HG03066 (cell line): ENCODE results near the gene TJP2.

ENCODE experiments used
- ATAC-seq: cut with Tn5 transposase; IDR thresholded peaks from one replicate; pipeline ENCODE4 v1.9.1; 2021; ENCODE audit warnings: low read depth; ENCODE audit not compliant: unreplicated experiment

Gene TJP2

GRCh38 chr9:69173891-69174615 lies at the start of gene TJP2:
TJP2 (plus strand) TSS chr9:69174277; CDS start chr9:69174373, 96 bp downstream.
- peak; percentile 41 for ATAC-seq

GRCh38 chr9:69130456-69131441 lies 43.3 kb upstream of the TJP2 start:
- no peak for ATAC-seq

DNA sequence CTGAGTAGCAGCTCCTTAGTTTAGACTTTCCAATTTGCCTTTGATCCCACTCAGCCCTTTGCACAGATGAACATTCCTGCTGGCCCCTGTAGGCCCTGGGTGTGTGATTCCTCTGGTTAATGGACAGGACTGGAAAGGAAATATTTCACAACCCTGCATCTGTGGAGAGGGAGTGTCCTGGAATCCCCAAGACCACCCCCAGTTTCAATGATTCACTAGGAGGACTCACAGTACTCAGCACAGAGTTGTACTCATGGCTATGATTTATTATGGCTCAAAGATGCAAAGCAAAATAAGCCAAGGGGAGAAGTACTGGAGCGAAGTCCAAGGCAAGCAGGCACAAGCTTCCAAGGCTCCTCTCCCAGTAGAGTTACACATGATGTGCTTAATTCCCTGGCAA lies 42.4 kb upstream of the TJP2 start:
- ATAC-seq, result no peak

DNA sequence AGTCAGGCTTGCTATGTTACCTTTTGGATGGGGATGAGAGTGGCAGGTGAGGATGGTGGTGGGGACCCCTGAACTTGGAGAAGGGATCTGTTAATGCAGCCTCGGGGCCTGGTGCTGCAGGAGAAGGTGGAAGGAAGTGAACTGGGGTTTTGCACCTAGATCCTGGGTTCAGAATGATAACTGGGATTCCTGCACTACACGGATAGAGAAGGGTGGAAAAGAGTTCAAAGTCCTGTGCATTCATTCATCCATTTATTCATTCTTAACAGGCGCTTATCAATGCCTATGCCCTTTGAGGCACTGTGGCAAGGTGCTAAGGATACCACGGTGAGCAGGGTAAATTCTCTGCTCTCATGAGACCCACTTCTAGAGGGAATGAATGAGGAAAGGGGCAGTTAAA lies 41.7 kb upstream of the TJP2 start:
- no peak for ATAC-seq

DNA sequence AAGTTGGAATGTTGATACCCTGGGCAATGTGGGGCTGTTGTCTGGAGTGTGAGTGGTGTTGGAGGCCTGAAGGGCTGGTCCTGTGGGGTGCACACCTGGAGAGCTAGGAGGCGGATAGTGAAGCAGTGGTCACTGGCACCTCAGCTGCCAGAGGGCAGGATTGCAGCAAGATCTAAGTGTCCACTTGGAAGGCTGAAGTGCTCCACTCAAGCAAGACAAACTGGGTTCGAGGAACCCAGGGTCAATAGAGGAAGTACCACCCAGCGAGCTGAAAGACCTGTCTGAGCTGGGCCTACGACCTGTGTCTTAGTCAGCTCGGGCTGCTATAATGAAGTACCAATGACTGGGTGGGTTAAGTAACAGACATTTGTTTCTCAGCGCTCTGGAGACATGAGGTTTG lies 39.7 kb upstream of the TJP2 start:
- no peak for ATAC-seq

DNA sequence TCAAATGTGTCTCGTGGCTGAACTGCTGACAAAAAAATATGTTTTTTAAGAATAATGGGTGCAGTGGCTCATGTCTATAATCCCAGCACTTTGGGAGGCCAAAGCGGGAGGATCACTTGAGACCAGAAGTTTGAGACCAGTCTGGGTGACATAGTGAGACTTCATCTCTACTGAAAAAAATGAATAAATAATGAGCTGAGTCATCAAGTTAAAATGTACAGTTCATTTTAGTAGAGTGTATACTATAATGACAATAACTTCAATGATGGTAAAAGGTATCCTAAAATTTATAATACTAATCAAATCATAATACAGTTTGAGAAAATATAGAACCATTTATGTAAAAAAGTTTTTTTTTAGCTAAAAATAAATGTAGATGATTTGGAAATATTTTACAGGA lies 37.9 kb upstream of the TJP2 start:
- no peak for ATAC-seq

DNA sequence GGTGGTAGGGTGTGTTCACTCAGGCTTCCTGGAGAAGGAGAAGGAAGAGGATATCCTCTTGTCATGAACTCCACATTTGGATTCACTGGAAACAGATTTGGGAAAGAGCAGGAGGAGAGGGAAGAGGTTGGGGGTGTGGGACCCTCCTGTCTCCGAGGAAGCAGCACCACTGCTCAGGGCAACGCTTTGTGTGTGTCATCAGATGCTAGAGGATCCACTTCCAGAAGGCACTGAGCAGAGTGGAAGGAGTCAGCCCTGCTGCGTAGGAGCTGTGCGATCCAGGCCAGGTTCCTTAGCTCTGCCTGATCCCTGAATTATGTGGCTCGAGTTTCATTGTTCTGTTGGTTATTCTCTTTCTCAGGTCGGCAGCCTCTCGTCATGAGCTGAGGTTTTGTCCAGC lies 37.3 kb upstream of the TJP2 start:
- ATAC-seq, result no peak

DNA sequence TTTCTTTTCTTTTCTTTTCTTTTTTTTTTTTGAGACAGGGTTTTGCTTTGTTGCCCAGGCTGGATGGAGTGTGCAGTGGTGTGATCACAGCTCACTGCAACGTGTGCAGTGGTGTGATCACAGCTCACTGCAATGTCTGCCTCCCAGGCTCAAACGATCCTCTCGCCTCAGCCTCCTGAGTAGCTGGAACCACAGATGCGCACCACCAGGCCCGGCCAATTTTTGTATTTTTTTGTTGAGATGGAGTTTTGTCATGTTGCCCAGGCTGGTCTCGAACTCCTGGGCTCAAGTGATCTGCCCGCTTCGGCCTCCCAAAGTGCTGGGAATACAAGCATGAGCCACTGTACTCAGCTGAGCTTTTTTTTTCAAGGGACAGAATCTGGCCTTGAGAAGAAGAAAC lies 36.8 kb upstream of the TJP2 start:
- no peak for ATAC-seq

DNA sequence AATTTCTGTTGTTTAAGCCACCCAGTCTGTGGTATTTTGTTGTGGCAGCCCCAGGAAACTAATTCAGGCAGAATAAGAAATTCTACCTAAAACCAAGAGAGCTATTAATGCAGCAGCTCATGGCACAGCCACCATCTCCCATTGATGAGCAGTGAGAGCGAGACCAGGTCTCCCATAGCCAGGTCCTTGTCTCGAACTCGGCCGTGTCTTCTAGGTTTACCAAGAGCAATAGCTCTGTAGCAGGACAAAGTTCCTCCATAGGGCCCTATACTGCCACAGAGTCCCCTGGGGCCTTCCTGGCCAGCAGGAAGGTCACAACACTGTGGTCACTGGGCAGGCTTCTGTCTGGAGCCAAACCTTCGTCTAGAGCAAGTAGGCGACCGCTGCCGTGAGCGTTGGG lies 34.5 kb upstream of the TJP2 start:
- ATAC-seq, result no peak

GRCh38 chr9:69140123-69140735 lies 33.8 kb upstream of the TJP2 start:
- ATAC-seq, result no peak

DNA sequence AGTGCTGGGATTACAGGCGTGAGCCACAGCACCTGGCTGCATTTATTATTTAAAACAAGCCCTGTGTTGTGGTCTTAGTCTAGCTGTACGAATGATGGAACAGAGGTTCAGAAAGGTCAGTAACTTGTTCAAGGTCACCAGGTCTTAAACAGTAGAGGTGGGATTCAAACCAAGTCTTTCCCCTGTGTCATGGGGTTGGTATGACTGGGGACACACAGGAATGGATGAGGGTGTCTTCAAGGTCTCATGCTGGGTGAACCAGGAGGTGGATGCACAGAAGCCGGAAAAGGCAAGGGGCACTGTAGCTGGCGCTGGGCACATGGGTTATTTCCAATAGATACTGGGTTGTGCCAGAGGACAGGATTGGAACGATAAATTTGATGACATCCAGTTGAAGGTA lies 32.2 kb upstream of the TJP2 start:
- no peak for ATAC-seq

DNA sequence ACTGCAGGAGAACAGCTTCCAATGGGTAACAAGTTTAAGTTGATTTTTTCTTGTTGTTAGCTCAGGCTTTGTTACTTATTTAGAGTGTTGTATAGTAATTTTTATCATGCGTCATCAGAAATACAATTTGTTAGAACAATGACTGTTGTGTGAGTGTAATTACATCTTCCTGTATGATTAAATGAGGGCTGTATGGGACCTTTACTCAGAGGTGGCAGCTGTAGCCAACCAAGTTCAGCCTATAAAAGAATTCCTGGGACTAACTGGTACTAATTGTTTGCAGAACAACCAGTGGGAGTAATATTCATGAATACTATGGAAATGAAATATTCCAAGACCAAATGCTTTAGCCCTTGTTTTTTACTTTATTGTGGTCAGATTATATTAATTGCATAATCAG lies 30.8 kb upstream of the TJP2 start:
- ATAC-seq, result no peak

GRCh38 chr9:69145144-69145715 lies 28.8 kb upstream of the TJP2 start:
- ATAC-seq, result no peak

- no peak for ATAC-seq
These were observed 26.8 kb upstream of the TJP2 start for GRCh38 chr9:69147041-69147834.

DNA sequence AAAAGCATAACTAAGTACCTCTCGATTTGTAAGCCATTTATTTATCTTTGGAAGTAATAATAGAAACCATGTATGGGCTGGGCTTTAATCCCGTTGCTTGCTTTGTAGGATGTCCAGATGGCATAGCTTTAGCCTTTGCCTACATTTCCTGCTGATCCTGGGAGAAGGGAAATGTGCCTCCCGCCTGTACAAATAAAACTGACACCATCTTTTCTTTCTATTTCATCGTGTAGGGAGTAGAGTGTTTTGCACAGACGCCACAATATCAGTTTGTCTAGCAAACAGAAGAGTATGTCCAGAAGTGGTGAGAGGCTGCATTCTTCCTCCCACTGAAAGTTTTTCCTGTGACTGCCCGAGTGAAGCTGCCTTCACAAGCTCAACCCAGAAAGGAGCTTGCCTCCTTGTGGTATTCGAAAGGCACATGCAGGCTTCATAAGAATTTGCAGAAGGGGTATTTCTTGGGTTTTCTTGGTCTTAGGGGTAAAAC lies 24.7 kb upstream of the TJP2 start:
- no peak for ATAC-seq

DNA sequence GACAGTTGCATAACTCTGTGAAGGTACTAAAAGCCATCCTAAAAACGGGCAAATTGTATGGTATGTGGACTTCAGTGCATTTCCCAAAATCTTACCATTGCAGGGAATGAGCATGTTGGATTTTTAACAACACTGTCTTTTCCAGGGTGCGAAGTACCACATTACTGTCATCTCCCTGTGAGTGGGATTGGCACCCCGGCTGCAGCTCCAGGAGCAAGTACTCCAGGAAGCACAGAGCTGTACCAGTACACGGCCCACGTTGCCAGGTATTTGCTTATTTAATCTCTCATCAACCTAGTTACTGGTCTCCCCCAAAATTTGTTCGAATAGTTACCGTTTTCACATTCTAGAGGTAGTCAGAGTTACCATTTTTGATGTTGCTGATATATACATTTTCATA lies 22.6 kb upstream of the TJP2 start:
- ATAC-seq, result no peak

DNA sequence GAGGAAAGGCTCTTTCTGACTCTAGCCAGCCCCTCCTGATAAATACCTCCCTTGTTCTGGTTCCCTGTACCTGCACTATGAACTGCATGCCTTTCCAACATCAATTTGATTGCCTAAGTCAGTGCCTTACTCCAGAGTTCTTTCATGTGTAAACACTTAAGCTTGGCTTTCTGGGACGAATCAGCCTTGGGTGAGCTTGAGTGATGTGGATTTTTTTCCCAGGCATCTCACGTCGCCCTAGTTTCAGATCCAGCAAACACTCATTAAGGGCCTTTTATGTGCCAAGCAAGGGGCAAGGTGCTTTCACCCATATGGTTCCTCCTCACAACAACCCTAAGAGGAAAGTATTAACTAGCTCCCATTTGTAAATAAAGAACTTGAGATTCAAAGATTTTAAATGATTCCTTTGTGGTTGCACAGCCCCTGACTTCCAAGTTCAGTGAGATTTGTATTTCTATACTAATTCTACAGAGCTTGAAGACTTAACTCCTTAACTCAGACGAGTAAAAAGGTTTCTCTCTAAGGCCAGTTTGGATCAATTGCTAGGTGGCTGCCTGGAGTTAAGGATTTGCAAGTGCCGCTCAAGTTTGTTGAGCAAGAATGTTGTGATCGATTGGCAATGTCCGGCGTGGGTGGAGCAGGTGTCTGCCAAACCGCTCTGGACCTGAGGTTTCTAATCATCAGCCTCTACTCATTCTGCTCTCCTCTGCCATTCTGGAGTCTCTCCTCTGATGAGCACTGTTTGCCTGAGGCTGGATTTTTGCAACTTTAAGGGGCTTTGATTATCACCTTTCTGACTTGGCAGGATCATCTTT lies 20.2 kb upstream of the TJP2 start:
- no peak for ATAC-seq

GRCh38 chr9:69155341-69156030 lies 18.6 kb upstream of the TJP2 start:
- ATAC-seq, result peak; percentile 99
